GM08714 (cell line): ENCODE data around the gene EGFL7.
"Not testable (repeated sequence)": the region's sequence is repeated elsewhere in the genome, so short reads cannot be mapped to it uniquely, and the experiment has no call there.

ENCODE experiments used
- H3K4me3 ChIP-seq: fragments of 200-500 bp; sonication (Bioruptor generic); 2 replicates; pipeline ENCODE4 v1.5.1; 2014; ENCODE audit warnings: mild to moderate bottlenecking, low read length, inconsistent platforms
- ZNF274 ChIP-seq: IDR thresholded peaks from 2 replicates; pipeline ENCODE4 v1.6.1; 2012; ENCODE audit warnings: mild to moderate bottlenecking, low read depth, low read length

The EGFL7 gene

GRCh38 chr9:136707011-136707410 lies 44.3 kb downstream of the EGFL7 start:
- TF ChIP-seq ZNF274, result no peak
- no peak overlapping the region for H3K4me3 ChIP-seq

GRCh38 chr9:136707849-136708517 lies 45.3 kb downstream of the EGFL7 start:
- TF ChIP-seq ZNF274, result no peak
- H3K4me3 ChIP-seq, result no peak overlapping the region

- H3K4me3 ChIP-seq, result no peak overlapping the region
- TF ChIP-seq ZNF274, result no peak
Observed at GRCh38 chr9:136709454-136710109, 46.9 kb downstream of the EGFL7 start.

- TF ChIP-seq ZNF274, result no peak
- no peak overlapping the region for H3K4me3 ChIP-seq
Observed at GRCh38 chr9:136710543-136710942, 47.8 kb downstream of the EGFL7 start.

GRCh38 chr9:136711219-136711648 lies 48.5 kb downstream of the EGFL7 start:
- not testable (repeated sequence) for H3K4me3 ChIP-seq

- H3K4me3 ChIP-seq, result peak within 1 kb of the TSS; percentile 4; the same call in 1 of the 2 replicates
- TF ChIP-seq ZNF274, result no peak
Observed at GRCh38 chr9:136711751-136712689, 49.3 kb downstream of the EGFL7 start, which contains the start of gene DIPK1B. DIPK1B (plus strand) TSS chr9:136712572; CDS start chr9:136712666, 94 bp downstream.

- no peak for TF ChIP-seq ZNF274
- H3K4me3 ChIP-seq, result peak overlapping the region; percentile 4; the same call in 1 of the 2 replicates
Observed at GRCh38 chr9:136712690-136713544, 50.2 kb downstream of the EGFL7 start.

GRCh38 chr9:136713550-136713949 lies 50.8 kb downstream of the EGFL7 start:
- H3K4me3 ChIP-seq, result no peak overlapping the region; the same call in 1 of the 2 replicates
- TF ChIP-seq ZNF274, result no peak

GRCh38 chr9:136714096-136714892 lies 51.6 kb downstream of the EGFL7 start:
- TF ChIP-seq ZNF274, result no peak

GRCh38 chr9:136714893-136715274 lies 52.2 kb downstream of the EGFL7 start:
- H3K4me3 ChIP-seq, result no peak overlapping the region
- no peak for TF ChIP-seq ZNF274

More at GRCh38 chr9:136714096-136714892, 51.6 kb downstream of the EGFL7 start:
- no peak overlapping the region for H3K4me3 ChIP-seq

- TF ChIP-seq ZNF274, result no peak
- no peak overlapping the region for H3K4me3 ChIP-seq
Observed at GRCh38 chr9:136717399-136717798, 54.7 kb downstream of the EGFL7 start.

GRCh38 chr9:136718345-136719194 lies 55.9 kb downstream of the EGFL7 start:
- TF ChIP-seq ZNF274, result no peak
- no peak overlapping the region for H3K4me3 ChIP-seq
